H54 (cell line): ENCODE results near the gene LRRC46.
A peak's percentile ranks its signal among the peaks of the same experiment; 100 is the strongest.

Experiments
- DNase-seq: peaks from one replicate; pipeline ENCODE4 v3.0.0; 2011; ENCODE audit warnings: low spot score, mixed read lengths; ENCODE audit not compliant: insufficient read length
- FAIRE-seq: peaks from 3 replicates; lab custom pipeline; 2011; peaks lifted over from hg19 to GRCh38; lab: Jason Lieb, UNC
- POLR2A ChIP-seq: IDR thresholded peaks from 2 replicates; pipeline ENCODE4 v1.6.1; 2011; ENCODE audit warnings: low read depth, mild to moderate bottlenecking, low read length

Gene LRRC46

DNA sequence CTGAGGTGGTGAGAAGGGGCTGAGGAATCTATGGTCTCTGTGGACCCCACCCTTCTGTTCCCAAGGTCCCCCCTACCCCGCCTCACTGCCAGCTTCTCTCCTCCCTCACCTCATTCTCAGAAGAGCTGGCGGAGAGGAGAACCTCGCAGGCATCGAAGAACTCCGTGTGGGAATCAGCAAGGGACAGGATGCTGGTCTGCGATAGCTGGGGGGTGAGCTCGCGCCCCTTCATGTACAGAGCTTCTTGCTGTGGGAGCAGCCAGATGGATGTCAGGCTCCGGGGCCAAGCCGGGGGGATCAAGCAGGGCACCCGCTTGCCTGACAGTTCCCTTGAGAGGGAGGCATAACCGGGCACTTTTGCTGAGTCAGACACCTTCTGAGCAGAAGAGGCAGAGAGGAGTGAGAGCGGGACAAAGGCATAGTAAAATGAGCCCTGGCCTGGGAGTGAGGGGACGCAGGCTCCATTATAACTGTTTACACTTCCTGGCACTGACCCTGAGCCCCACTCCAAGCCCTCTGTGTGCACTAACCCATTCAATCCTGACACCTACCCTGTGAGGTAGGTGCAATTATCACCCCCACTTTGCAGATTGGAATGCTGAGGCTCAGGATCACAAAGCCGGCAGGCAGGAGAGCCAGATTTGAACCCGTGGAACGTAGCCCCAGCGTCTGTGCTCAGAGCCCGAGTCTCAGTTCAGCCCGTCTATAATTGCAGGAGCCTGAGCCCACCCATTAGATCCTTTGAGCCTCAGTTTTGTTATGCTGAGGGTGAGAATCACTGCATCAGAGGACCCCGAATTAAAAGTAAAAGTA is 16.2 kb upstream of the LRRC46 start:
- DNase-seq = no peak

DNA sequence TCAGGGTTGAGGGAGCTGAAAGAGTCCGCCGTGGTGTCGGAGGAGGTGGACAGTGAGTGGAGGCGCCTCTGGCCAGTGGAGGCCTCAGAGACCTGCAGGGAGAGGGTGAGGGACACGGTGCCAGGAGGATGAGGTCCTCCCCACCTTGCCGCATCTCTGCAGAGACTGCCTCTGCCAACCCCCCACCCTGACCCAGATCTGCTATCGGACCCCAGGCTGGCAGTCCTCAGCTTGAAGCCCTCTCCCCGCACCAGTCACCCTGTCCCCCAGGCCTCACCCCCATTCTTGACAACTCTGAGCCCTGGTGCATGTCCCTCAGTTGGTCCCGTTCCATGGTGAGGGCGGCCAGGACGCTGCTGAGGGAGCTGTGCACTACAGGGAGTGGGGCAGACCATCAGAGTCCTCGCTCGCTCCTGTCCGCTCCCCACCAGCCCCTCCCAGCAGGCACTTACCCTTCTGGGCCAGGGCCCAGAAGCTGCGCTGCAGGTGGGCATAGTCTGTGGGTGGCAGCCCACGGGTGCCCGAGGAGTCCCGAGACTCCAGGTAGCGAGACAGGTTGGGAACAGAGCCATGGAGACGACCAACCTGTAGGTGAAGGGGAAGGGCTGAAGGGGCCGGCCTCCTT is 15.2 kb upstream of the LRRC46 start:
- FAIRE-seq = no peak
- DNase-seq = no peak
- no peak for TF ChIP-seq POLR2A

More for the DNA sequence above, 16.2 kb upstream of the LRRC46 start:
- no peak for TF ChIP-seq POLR2A
- no peak for FAIRE-seq

DNA sequence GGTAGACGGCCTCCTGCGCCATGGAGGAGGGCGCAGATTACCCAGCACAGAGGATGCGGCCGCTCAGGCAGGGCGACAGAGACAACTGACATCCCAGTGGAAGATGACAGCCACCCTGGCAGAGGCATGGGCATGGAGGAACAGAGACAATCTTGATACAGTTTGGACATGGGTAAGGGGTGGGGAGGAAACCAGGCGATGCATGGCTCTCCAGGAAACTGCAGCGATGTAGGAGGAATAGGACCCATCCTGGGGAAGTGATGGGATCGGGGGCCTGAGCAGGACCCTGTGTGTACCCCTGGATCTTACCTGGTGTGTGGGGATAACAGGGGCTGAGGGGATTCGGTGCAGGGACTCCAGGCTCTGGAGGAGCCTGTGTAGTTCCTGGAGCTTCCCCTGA is 14.5 kb upstream of the LRRC46 start:
- FAIRE-seq = no peak
- no peak for TF ChIP-seq POLR2A
- no peak for DNase-seq

DNA sequence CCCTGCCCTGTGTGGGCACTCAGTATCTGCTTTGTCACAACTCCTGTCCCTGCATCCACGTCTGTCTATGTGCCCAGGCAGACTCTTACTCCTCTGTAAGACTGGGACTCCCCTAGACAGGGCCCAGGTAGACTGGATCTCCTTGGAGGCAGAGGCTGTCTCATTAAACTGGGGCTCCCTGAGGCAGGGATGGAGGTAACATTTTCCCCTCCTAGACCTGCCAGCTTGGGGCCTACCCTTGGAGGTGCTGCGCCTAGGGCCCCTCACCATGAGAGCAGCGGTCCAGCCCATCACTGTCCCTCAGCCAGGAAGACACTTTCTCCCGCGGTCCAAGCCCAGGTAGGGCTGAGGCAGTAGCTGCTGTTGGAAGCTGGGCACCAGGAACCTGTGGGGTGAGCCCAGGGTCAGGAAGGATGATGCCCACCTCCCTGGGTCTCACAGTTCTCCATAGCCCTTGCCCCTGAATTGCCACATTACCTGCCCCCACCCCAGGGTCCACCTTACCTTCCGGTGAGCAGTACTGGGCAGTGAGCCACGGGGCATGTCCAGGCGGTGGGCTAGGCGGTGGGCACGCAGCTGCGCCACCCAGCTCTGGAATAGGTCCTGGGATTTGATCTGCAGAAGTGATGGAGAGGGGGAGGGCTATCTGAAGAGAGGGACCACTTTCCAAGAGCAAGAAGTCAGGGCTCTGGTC is 13.3 kb upstream of the LRRC46 start:
- DNase-seq (no peak), FAIRE-seq (no peak)
- TF ChIP-seq POLR2A = no peak

DNA sequence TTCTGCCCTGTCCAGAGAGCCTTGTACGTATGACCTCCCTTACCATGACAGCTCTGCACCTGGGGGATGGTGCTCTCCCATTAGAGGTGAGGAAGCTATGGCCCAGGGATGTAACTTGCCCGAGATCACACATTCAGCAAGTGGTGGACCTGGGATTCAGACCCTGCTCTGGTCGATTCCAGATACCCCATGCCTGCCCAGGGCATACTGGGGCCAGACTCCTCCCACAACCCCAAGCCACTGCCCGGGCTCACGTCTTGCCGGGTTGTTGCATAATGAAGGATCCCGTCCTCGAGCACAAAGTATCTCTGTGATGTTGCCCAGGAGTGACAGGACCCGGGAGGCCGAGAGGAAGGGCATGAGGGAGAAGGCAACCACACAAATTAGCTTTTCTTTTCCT is 12.0 kb upstream of the LRRC46 start:
- no peak for DNase-seq
- no peak for FAIRE-seq
- TF ChIP-seq POLR2A = no peak

DNA sequence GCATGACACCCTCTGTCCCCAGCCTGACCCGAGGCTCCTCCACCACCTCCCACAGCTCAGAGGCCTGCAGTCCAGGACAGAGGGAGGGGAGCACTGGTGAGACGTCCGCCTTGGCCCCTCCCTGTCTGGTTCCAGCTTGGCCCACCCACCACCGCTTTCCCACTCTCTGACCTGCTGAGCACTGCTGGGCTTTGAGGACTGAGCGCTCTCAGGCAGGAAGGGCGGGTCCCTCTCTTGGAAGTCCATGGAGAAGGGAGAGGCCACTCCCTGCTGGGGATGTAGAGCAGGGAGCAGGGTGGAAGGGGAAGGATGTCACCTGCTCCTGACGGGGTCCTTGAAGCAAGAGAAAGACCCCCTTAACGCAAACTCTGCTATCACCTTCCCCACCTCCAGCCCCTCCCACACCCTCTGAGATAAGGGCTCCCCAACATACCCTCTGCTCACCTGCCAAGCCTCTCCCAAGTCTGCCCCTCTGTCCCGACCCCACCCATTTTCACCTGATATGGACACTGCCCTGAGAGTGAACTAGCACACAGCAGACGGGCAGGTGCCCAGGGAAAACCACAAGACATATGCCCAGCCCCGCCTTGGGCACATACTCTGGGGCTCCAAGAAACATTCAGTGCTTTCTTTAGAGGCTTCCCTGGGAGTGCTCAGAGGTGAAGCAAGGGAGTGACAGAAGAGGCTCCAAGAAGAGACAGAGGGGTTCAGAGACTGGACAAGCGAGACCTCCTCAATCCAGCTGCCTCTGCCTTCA is 11.3 kb upstream of the LRRC46 start:
- FAIRE-seq (no peak), DNase-seq (no peak)
- TF ChIP-seq POLR2A = no peak

DNA sequence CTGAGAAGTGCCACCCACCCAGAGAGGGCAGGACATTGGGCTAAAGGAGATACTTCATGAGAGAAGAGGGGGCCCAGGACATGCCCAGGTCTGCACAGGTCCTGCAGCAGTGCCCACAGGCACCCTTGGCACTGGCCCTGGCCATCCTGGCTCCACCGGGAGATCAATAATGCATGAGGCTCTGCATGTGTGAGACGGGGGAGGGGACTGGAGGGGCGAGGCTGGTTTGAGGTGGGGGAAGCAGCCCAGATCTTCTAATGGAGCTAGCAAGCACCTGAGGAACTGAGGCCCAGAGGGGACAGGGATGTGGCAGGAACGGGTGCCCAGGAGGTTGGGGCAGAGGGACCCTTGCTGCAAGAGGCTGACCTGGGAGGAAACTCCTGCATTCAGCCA is 10.4 kb upstream of the LRRC46 start:
- FAIRE-seq (no peak), DNase-seq (no peak)
- TF ChIP-seq POLR2A = no peak

DNA sequence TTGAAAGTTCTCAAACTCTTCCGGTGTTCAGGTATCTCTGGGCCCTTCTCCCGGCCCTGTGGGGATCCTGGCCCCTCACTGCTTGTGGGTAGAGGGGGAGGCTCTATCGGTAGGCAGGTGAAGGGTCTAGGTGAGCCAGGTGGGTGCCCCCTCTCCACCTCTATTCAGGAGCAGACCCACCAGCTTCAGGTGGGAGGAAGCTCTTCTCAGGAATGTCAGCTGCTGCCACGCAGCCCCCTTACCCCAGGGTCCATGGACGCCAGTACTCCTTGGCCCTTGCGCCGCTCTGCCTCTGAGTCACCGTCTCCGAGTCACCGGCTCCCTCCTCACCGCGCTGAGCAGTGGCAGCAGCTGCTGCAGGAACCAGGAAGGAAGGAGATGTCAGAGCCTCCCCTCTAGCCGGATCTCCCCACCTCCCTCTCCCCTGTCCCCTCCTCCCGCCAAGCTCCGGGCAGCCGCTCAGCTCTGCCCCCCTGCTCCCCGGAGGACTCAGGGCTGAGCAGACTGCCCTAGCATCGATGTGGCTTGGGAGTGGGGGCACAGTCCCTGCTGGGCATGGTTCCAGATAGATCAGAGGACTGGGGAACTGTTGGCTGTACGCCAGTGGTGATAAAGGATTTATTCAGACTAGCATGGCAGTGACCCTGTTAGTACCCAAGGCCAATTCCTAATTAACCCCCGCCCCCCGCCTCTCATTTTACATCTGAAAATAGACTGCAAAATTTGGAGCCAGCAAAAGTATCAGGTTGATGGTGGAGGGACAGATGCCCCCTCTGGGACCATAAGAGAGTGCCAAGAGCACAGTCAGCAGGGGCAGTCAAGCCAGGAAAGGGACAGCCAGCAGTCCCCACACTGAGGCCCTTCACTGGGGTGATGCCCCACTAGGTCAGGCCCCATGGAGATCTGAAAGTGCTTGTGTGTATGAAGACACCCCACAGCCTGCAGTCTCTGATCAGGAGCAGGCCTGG is 9.8 kb upstream of the LRRC46 start, which contains the start of gene OSBPL7:
Gene OSBPL7, minus strand, starts transcription at position 371 of the 968 bp plus-strand sequence. CDS start 1,516 bp downstream, outside the sequence.
- peak; percentile 92 for TF ChIP-seq POLR2A
- DNase-seq (peak; percentile 98), FAIRE-seq (peak; percentile 58)

DNA sequence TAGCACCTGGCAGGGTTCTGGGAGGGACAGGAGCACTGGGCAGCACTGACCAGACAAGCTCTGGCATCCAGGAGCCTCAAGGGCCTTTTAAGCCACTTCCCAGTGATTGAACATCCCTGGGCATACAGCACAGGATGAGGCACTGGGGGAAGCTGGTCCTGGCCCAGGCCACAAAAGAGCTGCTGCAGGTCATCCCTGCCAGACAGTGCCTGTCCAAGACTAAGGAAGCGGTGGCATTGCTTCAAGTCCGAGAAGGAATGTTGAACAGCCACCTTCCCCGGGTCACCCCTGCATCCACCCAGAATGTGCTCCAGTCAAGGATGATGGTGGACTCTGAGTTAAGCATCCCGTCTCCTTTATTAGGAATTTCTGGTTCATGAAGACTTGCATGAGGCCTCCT is 8.7 kb upstream of the LRRC46 start:
- DNase-seq (no peak), FAIRE-seq (no peak)
- no peak for TF ChIP-seq POLR2A

DNA sequence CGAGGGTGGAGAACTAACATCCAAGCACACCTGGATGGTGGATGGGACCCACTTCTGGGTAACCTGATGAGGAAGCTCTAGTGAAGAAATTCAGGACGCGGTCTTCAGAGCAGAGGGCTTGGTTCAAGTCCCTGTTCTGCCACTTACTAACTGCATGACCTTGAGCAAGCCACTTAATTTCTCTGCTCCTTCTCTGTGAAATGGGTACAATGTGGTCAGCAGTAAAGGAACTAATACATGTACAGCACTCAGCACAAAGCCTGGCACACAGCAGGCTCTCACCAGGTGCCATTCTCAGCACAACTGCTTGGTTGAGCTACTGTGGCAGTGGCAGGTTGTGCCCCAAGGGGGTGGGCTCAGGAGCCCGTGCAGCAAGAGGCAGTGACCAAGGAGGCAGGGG is 8.0 kb upstream of the LRRC46 start:
- FAIRE-seq (no peak), DNase-seq (no peak)
- TF ChIP-seq POLR2A = no peak

DNA sequence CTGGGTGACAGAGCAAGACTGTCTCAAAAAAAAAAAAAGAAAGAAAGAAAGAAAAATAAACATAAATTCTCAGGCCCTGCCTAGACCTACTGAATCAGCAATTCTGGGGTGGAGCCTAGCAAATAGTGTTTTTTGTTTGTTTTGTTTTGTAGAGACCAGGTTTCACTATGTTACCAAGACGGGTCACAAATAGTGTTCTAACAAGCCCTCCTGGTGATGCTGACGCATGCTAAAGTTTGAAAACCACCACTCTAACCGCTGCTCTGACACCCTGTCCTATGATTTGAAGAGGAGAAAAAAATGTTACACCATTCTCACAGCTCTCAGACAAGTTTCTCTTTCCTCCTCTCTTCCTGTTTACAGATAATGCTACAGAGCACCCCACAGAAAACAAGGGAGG is 1.6 kb upstream of the LRRC46 start:
- DNase-seq (no peak), FAIRE-seq (no peak)
- TF ChIP-seq POLR2A = no peak

DNA sequence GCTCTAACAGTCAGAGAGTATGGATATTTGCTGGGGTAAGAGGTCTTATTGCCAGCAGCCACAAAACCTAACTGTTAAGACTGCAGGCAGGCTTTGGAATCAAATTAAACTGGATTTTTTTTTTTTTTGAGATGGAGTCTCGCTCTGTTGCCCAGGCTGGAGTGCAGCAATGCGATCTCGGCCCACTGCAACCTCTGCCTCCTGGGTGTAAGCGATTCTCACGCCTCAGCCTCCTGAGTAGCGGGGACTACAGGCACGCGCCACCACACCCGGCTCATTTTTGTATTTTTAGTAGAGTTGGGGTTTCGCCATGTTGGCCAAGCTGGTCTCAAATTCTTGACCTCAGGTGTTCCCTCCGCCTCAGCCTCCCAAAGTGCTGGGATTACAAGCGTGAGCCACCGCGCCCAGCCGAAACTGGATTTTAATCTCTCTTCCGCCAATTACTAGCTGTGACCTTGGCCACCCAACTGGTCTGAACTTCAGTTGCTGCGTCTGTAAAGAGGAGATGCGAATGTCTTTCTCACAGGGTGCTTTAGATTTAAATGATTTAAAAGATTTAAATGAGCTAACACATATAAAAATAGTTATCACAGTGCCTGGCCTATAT is 971 bp upstream of the LRRC46 start:
- no peak for TF ChIP-seq POLR2A
- no peak for FAIRE-seq
- DNase-seq = no peak
